Measurements from ENCODE around the gene NAT10.

DNA sequence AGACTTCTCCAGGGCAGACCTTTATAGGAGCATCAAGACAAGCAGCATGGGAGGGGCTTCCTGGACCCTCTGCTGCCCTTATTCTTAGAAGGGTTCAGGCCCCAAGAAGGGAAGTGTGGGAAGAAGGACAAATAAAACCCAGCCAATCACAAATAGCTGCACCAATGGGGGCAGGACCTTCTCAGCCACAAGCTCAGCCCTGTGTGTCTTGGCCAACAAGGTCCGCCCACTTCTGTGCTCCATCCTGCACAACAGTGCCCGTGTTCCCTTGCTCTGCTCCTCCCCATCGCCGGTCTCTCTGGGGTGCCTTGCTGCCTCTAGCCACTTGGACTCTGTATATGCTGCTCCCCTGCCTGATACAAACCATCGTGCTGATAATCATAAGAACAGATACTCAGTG lies 86.1 kb downstream of the NAT10 start:
- TF ChIP-seq CREB1 (CRISPR knock-in tag; IDR thresholded peaks at IDR 0.05) = no peak
- no peak for TF ChIP-seq ZNF219 (CRISPR knock-in tag; IDR thresholded peaks at IDR 0.05; ENCODE audit: borderline replicate concordance)
- TF ChIP-seq, protein P1, sequence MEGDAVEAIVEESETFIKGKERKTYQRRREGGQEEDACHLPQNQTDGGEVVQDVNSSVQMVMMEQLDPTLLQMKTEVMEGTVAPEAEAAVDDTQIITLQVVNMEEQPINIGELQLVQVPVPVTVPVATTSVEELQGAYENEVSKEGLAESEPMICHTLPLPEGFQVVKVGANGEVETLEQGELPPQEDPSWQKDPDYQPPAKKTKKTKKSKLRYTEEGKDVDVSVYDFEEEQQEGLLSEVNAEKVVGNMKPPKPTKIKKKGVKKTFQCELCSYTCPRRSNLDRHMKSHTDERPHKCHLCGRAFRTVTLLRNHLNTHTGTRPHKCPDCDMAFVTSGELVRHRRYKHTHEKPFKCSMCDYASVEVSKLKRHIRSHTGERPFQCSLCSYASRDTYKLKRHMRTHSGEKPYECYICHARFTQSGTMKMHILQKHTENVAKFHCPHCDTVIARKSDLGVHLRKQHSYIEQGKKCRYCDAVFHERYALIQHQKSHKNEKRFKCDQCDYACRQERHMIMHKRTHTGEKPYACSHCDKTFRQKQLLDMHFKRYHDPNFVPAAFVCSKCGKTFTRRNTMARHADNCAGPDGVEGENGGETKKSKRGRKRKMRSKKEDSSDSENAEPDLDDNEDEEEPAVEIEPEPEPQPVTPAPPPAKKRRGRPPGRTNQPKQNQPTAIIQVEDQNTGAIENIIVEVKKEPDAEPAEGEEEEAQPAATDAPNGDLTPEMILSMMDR (IDR thresholded peaks at IDR 0.05) = no peak
- no peak for TF ChIP-seq JUN (CRISPR knock-in tag; IDR thresholded peaks at IDR 0.05)
- TF ChIP-seq, protein P2, sequence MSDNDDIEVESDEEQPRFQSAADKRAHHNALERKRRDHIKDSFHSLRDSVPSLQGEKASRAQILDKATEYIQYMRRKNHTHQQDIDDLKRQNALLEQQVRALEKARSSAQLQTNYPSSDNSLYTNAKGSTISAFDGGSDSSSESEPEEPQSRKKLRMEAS (CRISPR knock-in tag; IDR thresholded peaks at IDR 0.05) = no peak

Measured in WTC11 (cell line).